ENCODE measurements around the gene BNIP1.

GRCh38 chr5:173201636-173202265 lies 57.4 kb downstream of the BNIP1 start:
- no peak for TF ChIP-seq POLR2AphosphoS5 (IDR thresholded peaks at IDR 0.05)
- TF ChIP-seq CTCF (IDR thresholded peaks at IDR 0.05; ENCODE audit: poor library complexity, severe bottlenecking), result no peak
